Gastroesophageal sphincter (tissue), 4 donors: ENCODE results near the gene PKD2. TPM values are rescaled to one million over a fixed set of nuclear protein-coding genes. Genes with fewer than 3 reads are reported as not detected.

ENCODE experiments used
- ATAC-seq: fragments of 150-250 bp; one replicate; pipeline ENCODE4 v1.9.1; 2016; ENCODE audit warnings: mild to moderate bottlenecking, moderate library complexity
- H3K27ac ChIP-seq, 4 donors: fragments of 200-600 bp; sonication (generic) in 3 of 4; 1 replicate in 3 of 4; 2 replicates in 1 of 4; pipeline ENCODE4 v1.5.1; 2016 to 2019
- H3K27me3 ChIP-seq: fragments of 200-600 bp; sonication (generic); one replicate; pipeline ENCODE4 v1.5.1; 2019
- H3K36me3 ChIP-seq, 2 donors: fragments of 200-600 bp; sonication (generic); one replicate each; pipeline ENCODE4 v1.5.1; 2019; ENCODE audit warnings: control low read depth in 1 of 2
- H3K4me1 ChIP-seq, 3 donors: fragments of 200-600 bp; sonication (generic); 1 replicate in 2 of 3; 2 replicates in 1 of 3; pipeline ENCODE4 v1.5.1; 2016 to 2019; ENCODE audit warnings: control low read depth in 2 of 3
- H3K4me3 ChIP-seq, 2 donors: fragments of 200-600 bp; sonication (generic); one replicate each; pipeline ENCODE4 v1.5.1; 2019; ENCODE audit warnings: mild to moderate bottlenecking in 1 of 2, moderate library complexity in 1 of 2
- H3K9me3 ChIP-seq, 3 donors: fragments of 200-600 bp; sonication (generic); one replicate each; pipeline ENCODE4 v1.5.1; 2017 to 2019; ENCODE audit warnings: control low read depth in 2 of 3
- EP300 ChIP-seq: sonication (generic); formaldehyde crosslinking; IDR thresholded peaks from one replicate; pipeline ENCODE4 v1.6.1; 2017; ENCODE audit warnings: antibody characterized with exemption, mild to moderate bottlenecking
- POLR2A ChIP-seq, 2 donors: fragments of 450-650 bp; IDR thresholded peaks; one replicate each; pipeline ENCODE4 v1.6.1; 2017; ENCODE audit warnings: antibody characterized with exemption in 2 of 2, mild to moderate bottlenecking in 2 of 2, moderate library complexity in 1 of 2
- POLR2AphosphoS5 ChIP-seq: sonication (generic); formaldehyde crosslinking; IDR thresholded peaks from one replicate; pipeline ENCODE4 v1.6.1; 2017; ENCODE audit warnings: antibody characterized with exemption
- WGBS, 2 donors: methylation state at CpG; one replicate each; pipeline ENCODE4 v1.1.5; 2018; ENCODE audit warnings: low coverage in 1 of 2; 5-methylcytosine and 5-hydroxymethylcytosine counted together
- total RNA-seq, 4 donors: library from RNA; depleted of rRNA; stranded (reverse); fragments of >200 nt; gene quantifications; one replicate each; pipeline ENCODE4 v1.1.0, GENCODE V29; 2016
- TF ChIP-seq, protein P1 (sequence below), 4 experiments: fragments of 200-600 bp in 2 of 4; fragments of 450-650 bp in 2 of 4; sonication (generic) in 1 of 4; IDR thresholded peaks; one replicate each; pipeline ENCODE4 v1.5.1; 2017 to 2019; ENCODE audit warnings: antibody characterized with exemption in 4 of 4, mild to moderate bottlenecking in 2 of 4, moderate library complexity in 2 of 4

Gene PKD2
- total RNA-seq, 4 donors from 2014 or later, result 84.5 to 125 (median 117) TPM

DNA sequence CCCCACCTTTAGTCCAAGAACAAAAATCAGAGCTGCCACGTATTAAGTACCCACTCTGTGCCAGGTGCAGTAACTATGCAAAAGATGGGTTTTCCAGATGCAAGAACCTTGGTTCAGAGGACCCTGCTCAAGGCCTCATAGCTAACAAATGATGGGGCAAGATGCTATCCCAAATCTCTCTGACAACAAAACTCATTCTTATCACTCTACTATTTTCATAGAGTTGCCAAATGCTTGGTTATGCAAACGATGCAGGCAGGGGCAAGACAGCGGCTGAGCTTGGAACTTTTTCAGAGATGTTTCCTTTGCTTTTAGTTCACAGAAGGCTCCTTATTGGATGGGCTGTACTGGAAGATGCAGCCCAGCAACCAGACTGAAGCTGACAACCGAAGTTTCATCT, 30.5 kb downstream of the PKD2 start:
- Histone ChIP-seq H3K27ac (no peak overlapping the region), H3K4me1 (no peaks in the 10 kb centered on the region), H3K36me3 (peaks cover 25 to 85% of the 10 kb centered on the region in 2 donors), H3K27me3 (no peaks in the 10 kb centered on the region), H3K4me3 (no peak overlapping the region), H3K9me3 (no peaks in the 10 kb centered on the region)
- no peak for ATAC-seq
- 89 to 100% methylated on average over 2 to 4 of the region's 4 CpGs for WGBS, 2 donors
- TF ChIP-seq, protein P1, sequence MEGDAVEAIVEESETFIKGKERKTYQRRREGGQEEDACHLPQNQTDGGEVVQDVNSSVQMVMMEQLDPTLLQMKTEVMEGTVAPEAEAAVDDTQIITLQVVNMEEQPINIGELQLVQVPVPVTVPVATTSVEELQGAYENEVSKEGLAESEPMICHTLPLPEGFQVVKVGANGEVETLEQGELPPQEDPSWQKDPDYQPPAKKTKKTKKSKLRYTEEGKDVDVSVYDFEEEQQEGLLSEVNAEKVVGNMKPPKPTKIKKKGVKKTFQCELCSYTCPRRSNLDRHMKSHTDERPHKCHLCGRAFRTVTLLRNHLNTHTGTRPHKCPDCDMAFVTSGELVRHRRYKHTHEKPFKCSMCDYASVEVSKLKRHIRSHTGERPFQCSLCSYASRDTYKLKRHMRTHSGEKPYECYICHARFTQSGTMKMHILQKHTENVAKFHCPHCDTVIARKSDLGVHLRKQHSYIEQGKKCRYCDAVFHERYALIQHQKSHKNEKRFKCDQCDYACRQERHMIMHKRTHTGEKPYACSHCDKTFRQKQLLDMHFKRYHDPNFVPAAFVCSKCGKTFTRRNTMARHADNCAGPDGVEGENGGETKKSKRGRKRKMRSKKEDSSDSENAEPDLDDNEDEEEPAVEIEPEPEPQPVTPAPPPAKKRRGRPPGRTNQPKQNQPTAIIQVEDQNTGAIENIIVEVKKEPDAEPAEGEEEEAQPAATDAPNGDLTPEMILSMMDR (IDR thresholded peaks at IDR 0.05), result no peak
- TF ChIP-seq POLR2AphosphoS5, result no peak

DNA sequence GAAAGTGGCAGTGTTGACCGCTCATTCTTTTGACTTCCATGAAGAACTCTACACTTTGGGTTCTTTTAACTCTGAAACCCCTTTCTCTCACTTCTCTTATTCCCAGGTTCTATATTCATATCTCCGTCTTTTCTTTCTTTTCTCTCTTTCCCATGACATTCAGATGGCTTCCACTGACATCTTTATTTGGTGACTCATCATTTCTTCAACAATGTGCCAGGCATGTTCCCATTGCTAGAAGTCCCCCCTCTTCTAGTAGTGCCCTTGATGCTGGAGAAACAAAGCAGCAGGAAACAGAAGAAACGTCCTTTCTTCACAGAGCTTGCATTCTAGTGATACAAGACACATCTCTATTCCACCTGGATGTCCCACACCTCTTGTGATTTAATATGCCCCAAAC, 33.3 kb downstream of the PKD2 start:
- H3K36me3 ChIP-seq, result peaks cover 25 to 100% of the 10 kb centered on the region in 2 donors
- no peaks in the 10 kb centered on the region for H3K9me3 ChIP-seq
- no peaks in the 10 kb centered on the region for H3K4me1 ChIP-seq
- TF ChIP-seq POLR2AphosphoS5 (no peak), EP300 (no peak), POLR2A (IDR thresholded peaks at IDR 0.05) (no peak)
- TF ChIP-seq, protein P1 (IDR thresholded peaks at IDR 0.05), result no peak
- ATAC-seq, result no peak
- no peak overlapping the region for H3K27ac ChIP-seq
- no peaks in the 10 kb centered on the region for H3K27me3 ChIP-seq
- 75 to 82% methylated on average over 2 to 3 of the region's 3 CpGs for WGBS, 2 donors
- H3K4me3 ChIP-seq, result no peak overlapping the region

DNA sequence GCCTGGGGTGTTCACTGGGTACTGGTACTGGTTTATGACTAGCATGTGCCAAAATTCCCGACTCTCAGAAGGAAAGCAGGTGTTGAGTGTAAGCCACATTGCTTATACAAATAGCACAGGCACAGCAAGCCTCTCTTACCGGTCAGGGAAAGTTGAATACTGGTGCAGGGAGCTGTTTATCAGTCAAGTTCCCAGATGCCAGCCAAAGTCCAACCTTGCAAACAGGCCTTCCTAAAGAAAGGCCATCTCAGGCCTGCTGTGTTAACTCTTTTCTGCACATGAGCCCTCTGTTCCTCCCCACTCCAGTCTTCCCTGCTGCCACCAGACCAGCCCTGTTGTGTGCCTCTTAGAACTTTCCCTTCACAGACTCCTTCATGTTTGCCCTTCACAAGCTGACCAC, 34.2 kb downstream of the PKD2 start:
- TF ChIP-seq POLR2AphosphoS5 (no peak), POLR2A (IDR thresholded peaks at IDR 0.05) (no peak), EP300 (no peak)
- TF ChIP-seq, protein P1 (IDR thresholded peaks at IDR 0.05), result no peak
- Histone ChIP-seq H3K36me3 (peaks cover 19 to 100% of the 10 kb centered on the region in 2 donors), H3K9me3 (no peaks in the 10 kb centered on the region), H3K4me3 (no peak overlapping the region), H3K4me1 (no peaks in the 10 kb centered on the region), H3K27ac (no peak overlapping the region), H3K27me3 (no peaks in the 10 kb centered on the region)
- 67 to 79% methylated on average over 2 of the region's 2 CpGs for WGBS, 2 donors
- ATAC-seq, result no peak

DNA sequence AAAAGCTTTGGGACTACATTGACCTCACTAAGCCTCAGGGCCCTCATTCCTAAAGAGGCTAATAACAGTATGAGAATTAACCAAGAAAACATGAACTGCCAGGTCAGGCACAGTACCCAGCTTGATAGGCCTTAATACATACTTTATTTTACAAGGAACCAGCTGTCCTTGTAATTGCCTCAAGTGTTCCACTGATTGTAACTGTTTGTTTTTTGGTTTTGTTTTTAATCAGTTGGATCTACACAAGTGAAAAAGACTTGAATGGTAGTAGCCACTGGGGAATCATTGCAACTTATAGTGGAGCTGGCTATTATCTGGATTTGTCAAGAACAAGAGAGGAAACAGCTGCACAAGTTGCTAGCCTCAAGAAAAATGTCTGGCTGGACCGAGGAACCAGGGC, 35.6 kb downstream of the PKD2 start:
- no peak overlapping the region for H3K27ac ChIP-seq
- 60 to 78% methylated on average over 1 of the region's 1 CpG for WGBS, 2 donors
- H3K27me3 ChIP-seq, result no peaks in the 10 kb centered on the region
- TF ChIP-seq POLR2A (IDR thresholded peaks at IDR 0.05), result no peak
- no peak for TF ChIP-seq EP300
- no peak for TF ChIP-seq POLR2AphosphoS5
- TF ChIP-seq, protein P1 (IDR thresholded peaks at IDR 0.05), result no peak
- no peaks in the 10 kb centered on the region for H3K9me3 ChIP-seq
- no peaks in the 10 kb centered on the region for H3K4me1 ChIP-seq
- peaks cover 20 to 100% of the 10 kb centered on the region in 2 donors for H3K36me3 ChIP-seq
- no peak for ATAC-seq
- H3K4me3 ChIP-seq, result no peak overlapping the region

DNA sequence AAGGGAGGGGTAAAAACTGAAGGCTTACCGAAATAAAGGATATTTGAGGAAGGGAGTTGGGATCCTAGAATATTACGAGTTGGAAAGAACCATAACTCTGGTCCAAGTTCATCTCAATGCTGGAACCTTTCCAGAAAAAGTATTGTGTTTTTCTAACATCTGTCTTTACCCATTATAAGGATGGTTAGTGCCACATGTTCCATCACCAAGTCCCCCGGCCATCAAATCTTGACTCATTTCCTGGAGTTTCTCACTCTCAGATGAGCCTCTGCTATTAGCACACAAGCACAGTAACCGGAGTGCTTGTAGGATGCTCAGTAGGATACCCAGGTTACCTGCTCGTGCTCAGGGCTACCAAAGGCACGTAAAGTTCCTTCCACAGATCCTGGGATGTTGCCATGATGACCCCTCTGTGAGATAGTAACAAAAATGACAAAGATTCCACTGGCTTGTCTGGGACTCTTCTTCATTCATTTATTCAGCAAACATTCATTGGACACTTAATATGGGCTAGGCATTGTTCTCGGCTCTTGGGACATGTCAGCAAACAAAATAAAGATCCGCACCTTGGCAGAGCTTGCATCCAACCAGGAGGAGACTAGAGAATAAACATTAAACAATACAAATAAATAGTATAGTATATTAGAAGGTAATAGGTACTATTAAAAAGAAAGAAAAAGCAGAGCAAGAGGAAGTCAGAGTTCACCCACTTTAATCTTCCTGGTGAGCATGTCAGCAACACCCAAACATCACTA, 36.3 kb downstream of the PKD2 start:
- Histone ChIP-seq H3K9me3 (no peaks in the 10 kb centered on the region), H3K4me1 (no peaks in the 10 kb centered on the region), H3K36me3 (peaks cover 18 to 99% of the 10 kb centered on the region in 2 donors), H3K4me3 (no peak overlapping the region), H3K27ac (no peak overlapping the region), H3K27me3 (no peaks in the 10 kb centered on the region)
- 80 to 88% methylated on average over 3 to 7 of the region's 8 CpGs for WGBS, 2 donors
- TF ChIP-seq EP300 (no peak), POLR2A (IDR thresholded peaks at IDR 0.05) (no peak), POLR2AphosphoS5 (no peak)
- TF ChIP-seq, protein P1 (IDR thresholded peaks at IDR 0.05), result no peak
- ATAC-seq, result no peak
